Caco-2 (cell line): Measurements from ENCODE around the gene LAMTOR4. TPM values are rescaled to one million over a fixed set of nuclear protein-coding genes. Genes with fewer than 3 reads are reported as not detected.

Experiments
- BruUV-seq: library from RNA; stranded (reverse); fragments of 400-500 nt; replicated peaks from 2 replicates; lab custom pipeline; 2021; lab: Mats Ljungman, UMichigan
- CTCF ChIA-PET: fragments of 300-600 bp; sonication (Branson Sonifier 250); formaldehyde crosslinking; loops from one replicate; lab custom pipeline; 2022; ENCODE audit warnings: antibody characterized with exemption; lab: Charles Lee
- POLR2A ChIA-PET: fragments of 300-600 bp; sonication (Branson Sonifier 250); formaldehyde crosslinking; loops from one replicate; lab custom pipeline; 2022; ENCODE audit warnings: antibody characterized with exemption; lab: Charles Lee
- DNase-seq, 2 experiments: peaks; one replicate each; pipeline versions ENCODE4 v3.0.0 to v3.0.0-alpha.2; 2020 to 2022
- H3K27me3 ChIP-seq: replicated peaks from 2 replicates; pipeline ENCODE4 v1.6.0; 2011; ENCODE audit warnings: low read length; ENCODE audit not compliant: control insufficient read depth, insufficient read depth
- H3K36me3 ChIP-seq: 2 replicates; pipeline ENCODE4 v1.5.1; 2011; ENCODE audit warnings: low read length; ENCODE audit not compliant: control insufficient read depth, insufficient read depth
- H3K4me1 ChIP-seq: fragments of 250-450 bp; sonication (Bioruptor Pico); 2 replicates; pipeline ENCODE4 v1.5.1; 2020; ENCODE audit warnings: mild to moderate bottlenecking
- H3K4me3 ChIP-seq: 2 replicates; pipeline ENCODE4 v1.5.1; 2011; ENCODE audit warnings: low read depth, mild to moderate bottlenecking, control low read depth, low read length
- H3K9me3 ChIP-seq: fragments of 250-450 bp; sonication (Bioruptor Pico); 2 replicates; pipeline ENCODE4 v1.5.1; 2020; ENCODE audit warnings: mild to moderate bottlenecking, moderate library complexity
- H3K27ac Mint-ChIP-seq: one replicate; pipeline ENCODE4 v1.8.0; 2022; ENCODE audit warnings: mixed read lengths; ENCODE audit not compliant: unreplicated experiment
- H3K27me3 Mint-ChIP-seq: one replicate; pipeline ENCODE4 v1.8.0; 2022; ENCODE audit warnings: mixed read lengths; ENCODE audit not compliant: insufficient read depth, unreplicated experiment
- H3K36me3 Mint-ChIP-seq: one replicate; pipeline ENCODE4 v1.8.0; 2022; ENCODE audit warnings: mild to moderate bottlenecking, mixed read lengths; ENCODE audit not compliant: insufficient read depth, unreplicated experiment
- H3K4me1 Mint-ChIP-seq: one replicate; pipeline ENCODE4 v1.8.0; 2022; ENCODE audit warnings: low read depth, mixed read lengths; ENCODE audit not compliant: unreplicated experiment
- H3K4me3 Mint-ChIP-seq: one replicate; pipeline ENCODE4 v1.8.0; 2022; ENCODE audit warnings: mild to moderate bottlenecking, moderate library complexity, mixed read lengths; ENCODE audit not compliant: unreplicated experiment
- H3K9me3 Mint-ChIP-seq: one replicate; pipeline ENCODE4 v1.8.0; 2022; ENCODE audit warnings: mixed read lengths; ENCODE audit not compliant: unreplicated experiment
- CTCF ChIP-seq, 2 experiments: fragments of 200-600 bp in 1 of 2; IDR thresholded peaks; 1 replicate in 1 of 2; 2 replicates in 1 of 2; pipeline versions ENCODE4 v1.5.1 to v1.8.0; 2011 to 2022; ENCODE audit warnings: antibody characterized with exemption in 1 of 2, control low read depth in 1 of 2, inconsistent platforms in 1 of 2, low read depth in 1 of 2, low read length in 1 of 2, mild to moderate bottlenecking in 1 of 2, moderate library complexity in 1 of 2; ENCODE audit not compliant: insufficient read depth in 1 of 2, severe bottlenecking in 1 of 2, unreplicated experiment in 1 of 2
- intact Hi-C: fragments of 100-400 bp; cut with micrococcal nuclease; formaldehyde crosslinking; loops from one replicate; pipeline ENCODE4 v1.10.0; 2022; ENCODE audit not compliant: unreplicated experiment
- total RNA-seq: library from RNA; stranded (reverse); gene quantifications from 2 replicates; pipeline ENCODE4 v1.2.3, GENCODE V29; 2022

Gene LAMTOR4
- total RNA-seq, 1 experiment from 2014 or later, result 107 TPM

- no peak for DNase-seq
- H3K9me3 Mint-ChIP-seq, result no peaks in the 10 kb centered on the region
- H3K27me3 Mint-ChIP-seq, result no peaks in the 10 kb centered on the region
- Histone ChIP-seq H3K27me3 (no peaks in the 10 kb centered on the region), H3K4me1 (peaks cover 32% of the 10 kb centered on the region), H3K4me3 (no peak overlapping the region), H3K36me3 (no peaks in the 10 kb centered on the region), H3K9me3 (no peaks in the 10 kb centered on the region)
- H3K4me3 Mint-ChIP-seq, result peak overlapping the region; percentile 71
- peaks cover 44% of the 10 kb centered on the region for H3K4me1 Mint-ChIP-seq
- ChIA-PET CTCF (interaction anchor here (0.9 kb wide), 1 partner anchor 9 kb away, joined by 3 read pairs; no protein-coding TSS in a partner anchor), POLR2A (interaction anchor here (1.0 kb wide), 1 partner anchor 11 kb away, joined by 3 read pairs; no protein-coding TSS in a partner anchor)
- TF ChIP-seq CTCF (IDR thresholded peaks at IDR 0.05; ENCODE audit: insufficient read depth in 1 of 2, low read depth in 1 of 2, low read length in 1 of 2, severe bottlenecking in 1 of 2, unreplicated experiment in 1 of 2), result no peak
- BruUV-seq, result no TSS peak
- intact Hi-C loops, result no loop called here
- no peaks in the 10 kb centered on the region for H3K36me3 Mint-ChIP-seq
- no peak overlapping the region for H3K27ac Mint-ChIP-seq
Observed at GRCh38 chr7:100166317-100166940, 17.7 kb downstream of the LAMTOR4 start.

- Histone ChIP-seq H3K36me3 (no peaks in the 10 kb centered on the region), H3K4me3 (no peak overlapping the region), H3K9me3 (no peaks in the 10 kb centered on the region), H3K27me3 (no peaks in the 10 kb centered on the region), H3K4me1 (peaks cover 32% of the 10 kb centered on the region)
- Mint-ChIP-seq H3K4me1 (peaks cover 44% of the 10 kb centered on the region), H3K27ac (no peak overlapping the region), H3K4me3 (peak overlapping the region; percentile 71), H3K9me3 (no peaks in the 10 kb centered on the region), H3K27me3 (no peaks in the 10 kb centered on the region), H3K36me3 (no peaks in the 10 kb centered on the region)
- BruUV-seq, result no TSS peak
- ChIA-PET POLR2A (interaction anchor here (1.0 to 1.3 kb wide), 2 partner anchors 9 to 12 kb away, joined by 3 to 5 read pairs; no protein-coding TSS in a partner anchor), CTCF (interaction anchor here (0.6 to 1.1 kb wide), 3 partner anchors 10 to 22 kb away, joined by 3 to 7 read pairs (median 4); no protein-coding TSS in a partner anchor)
- no peak for TF ChIP-seq CTCF (IDR thresholded peaks at IDR 0.05; ENCODE audit: insufficient read depth in 1 of 2, low read depth in 1 of 2, low read length in 1 of 2, severe bottlenecking in 1 of 2, unreplicated experiment in 1 of 2)
- intact Hi-C loops, result no loop called here
- no peak for DNase-seq
Observed at GRCh38 chr7:100166970-100167911, 18.5 kb downstream of the LAMTOR4 start.

- no peaks in the 10 kb centered on the region for H3K36me3 Mint-ChIP-seq
- DNase-seq, result no peak
- BruUV-seq, result no TSS peak
- no peaks in the 10 kb centered on the region for H3K27me3 Mint-ChIP-seq
- H3K4me3 Mint-ChIP-seq, result peak overlapping the region; percentile 71
- intact Hi-C loops, result no loop called here
- CTCF ChIA-PET, result interaction anchor here (0.6 to 1.1 kb wide), 3 partner anchors 11 to 21 kb away, joined by 3 to 7 read pairs (median 4); partner anchors contain the start of gene LAMTOR4
- no peaks in the 10 kb centered on the region for H3K9me3 ChIP-seq
- no peak overlapping the region for H3K27ac Mint-ChIP-seq
- H3K9me3 Mint-ChIP-seq, result no peaks in the 10 kb centered on the region
- POLR2A ChIA-PET, result interaction anchor here (1.3 kb wide), 1 partner anchor 10 kb away, joined by 5 read pairs; no protein-coding TSS in a partner anchor
- H3K4me1 Mint-ChIP-seq, result peaks cover 39% of the 10 kb centered on the region
- no peak for TF ChIP-seq CTCF (IDR thresholded peaks at IDR 0.05; ENCODE audit: insufficient read depth in 1 of 2, low read depth in 1 of 2, low read length in 1 of 2, severe bottlenecking in 1 of 2, unreplicated experiment in 1 of 2)
- H3K4me1 ChIP-seq, result peaks cover 29% of the 10 kb centered on the region
- H3K27me3 ChIP-seq, result no peaks in the 10 kb centered on the region
- no peaks in the 10 kb centered on the region for H3K36me3 ChIP-seq
- peak overlapping the region; percentile 2; the same call in 1 of the 2 replicates for H3K4me3 ChIP-seq
Observed at GRCh38 chr7:100167912-100168323, 19.2 kb downstream of the LAMTOR4 start.
